Upper lobe of left lung (tissue), 4 donors: Measurements from ENCODE around the gene ZGLP1.

Experiments
- CTCF ChIP-seq, 6 experiments: fragments of 450-650 bp in 4 of 6; fragments of 200-600 bp in 2 of 6; sonication (generic) in 2 of 6; IDR thresholded peaks; one replicate each; pipeline ENCODE4 v1.5.1; 2016 to 2019; ENCODE audit warnings: antibody characterized with exemption in 6 of 6
- EP300 ChIP-seq, 4 donors: sonication (generic); formaldehyde crosslinking; IDR thresholded peaks; one replicate each; pipeline ENCODE4 v1.5.1; 2017; ENCODE audit warnings: antibody characterized with exemption in 4 of 4, control low read depth in 2 of 4
- POLR2A ChIP-seq, 4 donors: fragments of 450-650 bp; IDR thresholded peaks; one replicate each; pipeline ENCODE4 v1.5.1; 2016 to 2017; ENCODE audit warnings: antibody characterized with exemption in 4 of 4, mild to moderate bottlenecking in 2 of 4
- POLR2AphosphoS5 ChIP-seq, 2 donors: sonication (generic); formaldehyde crosslinking; IDR thresholded peaks; one replicate each; pipeline ENCODE4 v1.5.1; 2017; ENCODE audit warnings: antibody characterized with exemption in 2 of 2

GRCh38 chr19:10309423-10309822 lies at the start of gene ZGLP1:
- TF ChIP-seq POLR2A (IDR thresholded peaks at IDR 0.05), result no peak
- no peak for TF ChIP-seq CTCF (IDR thresholded peaks at IDR 0.05)
- TF ChIP-seq EP300 (IDR thresholded peaks at IDR 0.05), result no peak
- TF ChIP-seq POLR2AphosphoS5 (IDR thresholded peaks at IDR 0.05), result no peak
